ENCODE data around the gene ZSCAN26.

The ZSCAN26 gene

DNA sequence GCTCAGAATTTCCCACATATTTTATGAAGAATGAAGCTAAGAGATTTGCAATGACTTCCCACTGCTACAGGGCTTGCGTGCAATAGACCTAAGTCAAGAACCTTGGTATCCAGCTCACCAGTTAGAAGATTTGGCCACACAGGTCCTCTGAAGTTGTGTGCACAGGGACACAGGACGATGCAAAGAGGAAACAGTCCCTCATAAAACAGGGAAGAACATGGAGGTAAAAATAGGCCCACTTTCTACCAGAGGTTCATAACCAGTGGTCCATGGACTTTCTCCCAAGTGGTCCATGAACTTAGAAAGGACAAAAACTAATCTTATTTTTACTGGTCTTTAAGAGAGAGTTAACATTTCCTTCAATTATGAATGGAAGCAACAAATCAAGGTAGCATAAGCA lies 16.2 kb upstream of the ZSCAN26 start:
- WGBS, 2 donors (ENCODE audit: extremely low coverage in 2 of 2, insufficient read length in 2 of 2, insufficient replicate concordance in 1 of 2), result no CpG with 5 or more reads among the region's 2 CpGs
- Histone ChIP-seq H3K14ac (ENCODE audit: low read length) (no peak overlapping the region), H3K4me3 (ENCODE audit: low read length in 2 of 2) (peak overlapping the region in 1 of 2 donors; percentile 82), H3K9ac (ENCODE audit: low read depth, low read length, poor library complexity) (no peak overlapping the region), H3K4ac (ENCODE audit: low read length) (no peak overlapping the region), H2BK120ac (ENCODE audit: low read depth, low read length) (no peak overlapping the region), H2BK15ac (ENCODE audit: low read length) (no peak overlapping the region), H3K79me1 (ENCODE audit: low read depth, low read length) (no peaks in the 10 kb centered on the region), H3K27me3 (ENCODE audit: control insufficient read depth in 3 of 3, insufficient read depth in 3 of 3, low read depth in 1 of 3, low read length in 3 of 3) (no peaks in the 10 kb centered on the region), H2BK12ac (ENCODE audit: low read length) (no peak overlapping the region), H3K4me1 (ENCODE audit: control insufficient read depth in 2 of 2, insufficient read depth in 1 of 2, low read depth in 1 of 2, low read length in 2 of 2) (peaks cover 3 to 5% of the 10 kb centered on the region in 2 donors), H2AK5ac (ENCODE audit: low read depth, low read length) (no peak overlapping the region), H3K9me3 (replicated peaks in 1 of 2; ENCODE audit: control insufficient read depth in 2 of 2, insufficient read depth in 1 of 2, low read depth in 1 of 2, low read length in 2 of 2) (no peaks in the 10 kb centered on the region), H3K27ac (replicated peaks; ENCODE audit: low read length) (no peak overlapping the region), H2AFZ (ENCODE audit: low read length) (no peak overlapping the region), H2BK5ac (ENCODE audit: low read length) (no peak overlapping the region), H3K23ac (ENCODE audit: low read depth, low read length, poor library complexity) (no peak overlapping the region), H3K36me3 (replicated peaks in 1 of 2; ENCODE audit: control insufficient read depth in 2 of 2, insufficient read depth in 2 of 2, low read length in 2 of 2) (peaks cover 14 to 37% of the 10 kb centered on the region in 2 donors), H3K4me2 (ENCODE audit: insufficient read depth, low read length, poor library complexity, severe bottlenecking) (no peak overlapping the region), H3K18ac (ENCODE audit: low read length) (no peak overlapping the region), H4K8ac (ENCODE audit: low read depth, low read length) (no peak overlapping the region), H4K91ac (ENCODE audit: low read depth, low read length, poor library complexity) (no peak overlapping the region)
- no peak for DNase-seq (ENCODE audit: low spot score)

- Histone ChIP-seq H2BK120ac (ENCODE audit: low read depth, low read length) (no peak overlapping the region), H3K18ac (ENCODE audit: low read length) (no peak overlapping the region), H2BK15ac (ENCODE audit: low read length) (no peak overlapping the region), H3K4me3 (ENCODE audit: low read length in 2 of 2) (peak overlapping the region; percentile 82 to 96), H3K9ac (ENCODE audit: low read depth, low read length, poor library complexity) (peak overlapping the region; percentile 61), H3K36me3 (replicated peaks in 1 of 2; ENCODE audit: control insufficient read depth in 2 of 2, insufficient read depth in 2 of 2, low read length in 2 of 2) (peaks cover 6 to 28% of the 10 kb centered on the region in 2 donors), H3K23ac (ENCODE audit: low read depth, low read length, poor library complexity) (no peak overlapping the region), H2AK5ac (ENCODE audit: low read depth, low read length) (no peak overlapping the region), H4K91ac (ENCODE audit: low read depth, low read length, poor library complexity) (no peak overlapping the region), H3K27ac (replicated peaks; ENCODE audit: low read length) (no peak overlapping the region), H3K27me3 (ENCODE audit: control insufficient read depth in 3 of 3, insufficient read depth in 3 of 3, low read depth in 1 of 3, low read length in 3 of 3) (no peaks in the 10 kb centered on the region), H3K9me3 (replicated peaks in 1 of 2; ENCODE audit: control insufficient read depth in 2 of 2, insufficient read depth in 1 of 2, low read depth in 1 of 2, low read length in 2 of 2) (no peaks in the 10 kb centered on the region), H2AFZ (ENCODE audit: low read length) (peak overlapping the region; percentile 83), H3K14ac (ENCODE audit: low read length) (no peak overlapping the region), H3K79me1 (ENCODE audit: low read depth, low read length) (no peaks in the 10 kb centered on the region), H3K4ac (ENCODE audit: low read length) (no peak overlapping the region), H3K4me2 (ENCODE audit: insufficient read depth, low read length, poor library complexity, severe bottlenecking) (peak overlapping the region; percentile 66), H3K4me1 (ENCODE audit: control insufficient read depth in 2 of 2, insufficient read depth in 1 of 2, low read depth in 1 of 2, low read length in 2 of 2) (peaks cover 3 to 5% of the 10 kb centered on the region in 2 donors), H2BK5ac (ENCODE audit: low read length) (no peak overlapping the region), H4K8ac (ENCODE audit: low read depth, low read length) (no peak overlapping the region), H2BK12ac (ENCODE audit: low read length) (no peak overlapping the region)
- peak; percentile 8 for DNase-seq (ENCODE audit: low spot score)
- no CpG with 5 or more reads among the region's 25 CpGs for WGBS, 2 donors (ENCODE audit: extremely low coverage in 2 of 2, insufficient read length in 2 of 2, insufficient replicate concordance in 1 of 2)
Observed at GRCh38 chr6:28251661-28252008, 15.3 kb upstream of the ZSCAN26 start.

DNA sequence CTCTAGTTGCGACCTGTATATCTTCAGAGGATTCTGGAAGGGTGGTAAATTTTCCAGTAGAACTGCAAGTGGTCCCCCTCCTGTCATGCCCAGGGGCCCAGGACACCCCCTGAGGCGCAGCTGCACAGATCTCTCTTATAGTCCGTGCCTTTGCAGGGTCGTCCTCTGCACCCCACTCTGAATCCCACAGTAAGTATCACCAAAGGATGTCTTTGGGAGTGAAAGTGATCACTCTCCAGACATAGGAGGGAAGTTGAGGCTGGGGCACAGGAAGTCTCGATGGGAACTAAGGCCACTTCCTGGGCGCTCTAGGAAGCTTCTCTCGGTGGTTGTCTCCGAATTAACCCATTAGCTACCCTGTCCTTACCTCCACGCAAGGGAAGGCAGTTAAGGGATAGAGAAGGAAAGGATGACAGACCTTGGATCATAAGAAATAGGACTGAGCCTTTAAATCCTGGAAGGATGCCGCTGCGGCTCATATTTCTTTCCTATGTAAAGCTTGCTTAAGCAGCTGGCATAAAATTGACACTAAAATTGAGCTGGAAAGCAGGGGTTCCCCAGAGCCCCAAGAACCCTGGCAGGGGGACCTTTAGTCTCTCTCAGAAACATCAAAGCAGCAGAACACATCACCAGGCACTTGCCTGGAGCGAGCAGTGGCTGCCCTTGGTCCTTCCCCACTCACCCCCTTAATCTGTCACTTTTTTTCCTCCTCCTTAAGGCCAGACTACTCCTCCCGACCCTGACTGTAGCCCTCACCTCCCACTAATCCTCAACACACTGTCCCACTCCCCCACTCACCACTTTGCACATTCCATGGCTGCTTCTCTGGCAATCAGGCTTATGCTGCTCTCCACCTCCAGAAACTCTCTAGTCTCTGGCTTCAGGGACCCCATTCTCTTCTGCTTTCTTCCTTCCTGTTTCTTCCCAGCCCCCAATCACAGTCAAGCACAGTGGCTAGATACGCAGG lies 14.7 kb upstream of the ZSCAN26 start, which contains the start of gene ZKSCAN4:
Gene ZKSCAN4, minus strand, starts transcription at position 261 of the 967 bp plus-strand sequence. CDS start 289 bp downstream, outside the sequence.
- no peak within 1 kb of the TSS for H2BK5ac ChIP-seq (ENCODE audit: low read length)
- no peak within 1 kb of the TSS for H3K18ac ChIP-seq (ENCODE audit: low read length)
- WGBS, 2 donors (ENCODE audit: extremely low coverage in 2 of 2, insufficient read length in 2 of 2, insufficient replicate concordance in 1 of 2), result no CpG with 5 or more reads among the region's 14 CpGs
- H2BK15ac ChIP-seq (ENCODE audit: low read length), result no peak within 1 kb of the TSS
- H2AFZ ChIP-seq (ENCODE audit: low read length), result peak within 1 kb of the TSS; percentile 83
- H3K4ac ChIP-seq (ENCODE audit: low read length), result no peak within 1 kb of the TSS
- peak; percentile 79 for DNase-seq (ENCODE audit: low spot score)
- H3K9me3 ChIP-seq (replicated peaks in 1 of 2; ENCODE audit: control insufficient read depth in 2 of 2, insufficient read depth in 1 of 2, low read depth in 1 of 2, low read length in 2 of 2), result no peaks in the 10 kb centered on the region
- no peak within 1 kb of the TSS for H2AK5ac ChIP-seq (ENCODE audit: low read depth, low read length)
- no peak within 1 kb of the TSS for H2BK120ac ChIP-seq (ENCODE audit: low read depth, low read length)
- H3K4me1 ChIP-seq (ENCODE audit: control insufficient read depth in 2 of 2, insufficient read depth in 1 of 2, low read depth in 1 of 2, low read length in 2 of 2), result peaks cover 3 to 5% of the 10 kb centered on the region in 2 donors
- peaks cover 3 to 22% of the 10 kb centered on the region in 2 donors for H3K36me3 ChIP-seq (replicated peaks in 1 of 2; ENCODE audit: control insufficient read depth in 2 of 2, insufficient read depth in 2 of 2, low read length in 2 of 2)
- peak within 1 kb of the TSS; percentile 66 for H3K4me2 ChIP-seq (ENCODE audit: insufficient read depth, low read length, poor library complexity, severe bottlenecking)
- no peak within 1 kb of the TSS for H3K27ac ChIP-seq (replicated peaks; ENCODE audit: low read length)
- no peak within 1 kb of the TSS for H2BK12ac ChIP-seq (ENCODE audit: low read length)
- H4K8ac ChIP-seq (ENCODE audit: low read depth, low read length), result peak within 1 kb of the TSS; percentile 53
- no peak within 1 kb of the TSS for H3K14ac ChIP-seq (ENCODE audit: low read length)
- peak within 1 kb of the TSS; percentile 79 for H3K9ac ChIP-seq (ENCODE audit: low read depth, low read length, poor library complexity)
- H3K27me3 ChIP-seq (ENCODE audit: control insufficient read depth in 3 of 3, insufficient read depth in 3 of 3, low read depth in 1 of 3, low read length in 3 of 3), result no peaks in the 10 kb centered on the region
- peak within 1 kb of the TSS; percentile 82 to 96 for H3K4me3 ChIP-seq (ENCODE audit: low read length in 2 of 2)
- H3K23ac ChIP-seq (ENCODE audit: low read depth, low read length, poor library complexity), result no peak within 1 kb of the TSS
- no peaks in the 10 kb centered on the region for H3K79me1 ChIP-seq (ENCODE audit: low read depth, low read length)
- no peak within 1 kb of the TSS for H4K91ac ChIP-seq (ENCODE audit: low read depth, low read length, poor library complexity)

DNA sequence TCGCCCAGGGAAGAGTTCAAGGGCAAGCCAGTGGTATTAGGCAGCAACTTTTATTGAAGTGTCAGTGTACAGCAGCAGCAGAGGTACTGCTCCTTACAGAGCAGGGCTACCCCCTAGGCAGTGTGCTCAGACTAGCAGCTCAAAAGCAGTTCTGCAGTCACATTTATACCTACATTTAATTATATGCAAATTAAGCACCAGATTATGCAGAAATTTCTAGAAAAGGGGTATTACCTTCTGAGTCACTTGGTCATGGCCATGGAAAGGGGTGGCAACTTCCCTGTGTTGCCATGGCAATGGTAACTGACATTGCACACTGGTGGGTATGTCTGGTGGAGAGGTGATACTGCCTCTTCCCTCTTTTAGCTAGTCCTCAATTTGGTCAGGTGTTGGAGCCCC lies 12.8 kb upstream of the ZSCAN26 start:
- Histone ChIP-seq H4K8ac (ENCODE audit: low read depth, low read length) (no peak overlapping the region), H3K27me3 (ENCODE audit: control insufficient read depth in 3 of 3, insufficient read depth in 3 of 3, low read depth in 1 of 3, low read length in 3 of 3) (no peaks in the 10 kb centered on the region), H3K14ac (ENCODE audit: low read length) (no peak overlapping the region), H3K18ac (ENCODE audit: low read length) (no peak overlapping the region), H2AFZ (ENCODE audit: low read length) (no peak overlapping the region), H3K9ac (ENCODE audit: low read depth, low read length, poor library complexity) (no peak overlapping the region), H2BK15ac (ENCODE audit: low read length) (no peak overlapping the region), H3K23ac (ENCODE audit: low read depth, low read length, poor library complexity) (no peak overlapping the region), H3K4me1 (ENCODE audit: control insufficient read depth in 2 of 2, insufficient read depth in 1 of 2, low read depth in 1 of 2, low read length in 2 of 2) (peaks cover 3 to 5% of the 10 kb centered on the region in 2 donors), H3K9me3 (replicated peaks in 1 of 2; ENCODE audit: control insufficient read depth in 2 of 2, insufficient read depth in 1 of 2, low read depth in 1 of 2, low read length in 2 of 2) (no peaks in the 10 kb centered on the region), H2BK120ac (ENCODE audit: low read depth, low read length) (no peak overlapping the region), H3K4ac (ENCODE audit: low read length) (no peak overlapping the region), H2BK12ac (ENCODE audit: low read length) (no peak overlapping the region), H3K4me2 (ENCODE audit: insufficient read depth, low read length, poor library complexity, severe bottlenecking) (no peak overlapping the region), H4K91ac (ENCODE audit: low read depth, low read length, poor library complexity) (no peak overlapping the region), H3K79me1 (ENCODE audit: low read depth, low read length) (no peaks in the 10 kb centered on the region), H3K4me3 (ENCODE audit: low read length in 2 of 2) (no peak overlapping the region), H3K27ac (replicated peaks; ENCODE audit: low read length) (no peak overlapping the region), H3K36me3 (replicated peaks in 1 of 2; ENCODE audit: control insufficient read depth in 2 of 2, insufficient read depth in 2 of 2, low read length in 2 of 2) (peaks cover 0 to 5% of the 10 kb centered on the region in 2 donors), H2AK5ac (ENCODE audit: low read depth, low read length) (no peak overlapping the region), H2BK5ac (ENCODE audit: low read length) (no peak overlapping the region)
- DNase-seq (ENCODE audit: low spot score), result no peak
- no CpG with 5 or more reads among the region's 1 CpG for WGBS, 2 donors (ENCODE audit: extremely low coverage in 2 of 2, insufficient read length in 2 of 2, insufficient replicate concordance in 1 of 2)

All from neuronal stem cell (in vitro differentiated cells).